Erythroblast (primary cell): ENCODE data around the gene PCID2.

Experiments used
- GATA1 ChIP-seq: IDR thresholded peaks from 2 replicates; pipeline ENCODE4 v1.6.1; 2011; ENCODE audit warnings: low read depth, mild to moderate bottlenecking, control low read depth, low read length, moderate library complexity
- POLR2A ChIP-seq: IDR thresholded peaks from 2 replicates; pipeline ENCODE4 v1.6.1; 2011; ENCODE audit warnings: mild to moderate bottlenecking, low read length

- no peak for TF ChIP-seq POLR2A
- no peak for TF ChIP-seq GATA1
Measured at GRCh38 chr13:113150550-113151365, 57.7 kb downstream of the PCID2 start.
